GM12891 (cell line): ENCODE results near the gene CT55.

Experiments
- PAX5 ChIP-seq: IDR thresholded peaks from 2 replicates; pipeline ENCODE4 v1.6.1; 2011; ENCODE audit warnings: low read length, moderate library complexity, mild to moderate bottlenecking; ENCODE audit not compliant: insufficient read depth, severe bottlenecking
- POLR2A ChIP-seq: IDR thresholded peaks from 2 replicates; pipeline ENCODE4 v1.6.1; 2011; ENCODE audit warnings: low read depth, low read length, control low read depth
- POLR2AphosphoS5 ChIP-seq: IDR thresholded peaks from 2 replicates; pipeline ENCODE4 v1.6.1; 2011; ENCODE audit warnings: low read depth, low read length, control low read depth
- POU2F2 ChIP-seq: IDR thresholded peaks from 2 replicates; pipeline ENCODE4 v1.6.1; 2011; ENCODE audit warnings: low read depth, mild to moderate bottlenecking, control low read depth, low read length, moderate library complexity
- SPI1 ChIP-seq: IDR thresholded peaks from 2 replicates; pipeline ENCODE4 v1.6.1; 2011; ENCODE audit warnings: low read depth, low read length, control low read depth
- TAF1 ChIP-seq: IDR thresholded peaks from 2 replicates; pipeline ENCODE4 v1.6.1; 2011; ENCODE audit warnings: low read depth, low read length, control low read depth

DNA sequence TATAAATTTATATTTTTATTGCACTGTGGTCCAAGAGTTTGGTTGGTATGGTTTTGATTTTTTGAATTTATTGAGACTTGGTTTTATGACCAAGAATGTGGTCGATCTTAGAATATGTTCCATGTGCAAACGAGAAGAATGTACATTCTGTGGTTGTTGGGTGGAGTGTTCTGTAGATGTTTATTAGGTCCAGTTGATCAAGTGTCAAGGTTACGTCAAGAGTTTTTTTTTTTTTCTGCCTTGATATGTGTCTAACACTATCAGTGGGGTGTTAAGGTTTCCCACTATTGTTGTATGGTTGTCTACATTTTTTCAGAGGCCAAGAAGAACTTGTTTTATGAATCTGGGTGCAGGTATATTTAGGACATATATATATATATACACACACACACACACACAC lies 61.6 kb downstream of the CT55 start:
- no peak for TF ChIP-seq POLR2A
- TF ChIP-seq SPI1 = no peak
- no peak for TF ChIP-seq PAX5
- TF ChIP-seq TAF1 = no peak
- TF ChIP-seq POLR2AphosphoS5 = no peak
- TF ChIP-seq POU2F2 = no peak
